ENCODE measurements around the gene METTL25.

The METTL25 gene, protein sequence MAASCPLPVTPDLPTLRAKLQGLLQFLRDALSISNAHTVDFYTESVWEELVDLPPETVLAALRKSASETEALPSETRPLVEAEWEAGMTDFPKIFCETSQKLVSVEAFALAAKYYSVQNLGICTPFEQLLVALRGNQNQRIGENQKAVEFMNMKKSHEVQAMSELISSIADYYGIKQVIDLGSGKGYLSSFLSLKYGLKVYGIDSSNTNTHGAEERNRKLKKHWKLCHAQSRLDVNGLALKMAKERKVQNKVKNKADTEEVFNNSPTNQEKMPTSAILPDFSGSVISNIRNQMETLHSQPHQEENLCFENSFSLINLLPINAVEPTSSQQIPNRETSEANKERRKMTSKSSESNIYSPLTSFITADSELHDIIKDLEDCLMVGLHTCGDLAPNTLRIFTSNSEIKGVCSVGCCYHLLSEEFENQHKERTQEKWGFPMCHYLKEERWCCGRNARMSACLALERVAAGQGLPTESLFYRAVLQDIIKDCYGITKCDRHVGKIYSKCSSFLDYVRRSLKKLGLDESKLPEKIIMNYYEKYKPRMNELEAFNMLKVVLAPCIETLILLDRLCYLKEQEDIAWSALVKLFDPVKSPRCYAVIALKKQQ

GRCh38 chr12:82358200-82359114 lies at the start of gene METTL25, which contains the start of gene CCDC59:
Gene METTL25, plus strand, starts transcription at chr12:82358529. Its CDS starts 37 bp downstream, at chr12:82358566.
Gene CCDC59, minus strand, starts transcription at chr12:82358387. Its CDS starts 11 bp downstream, at chr12:82358376.
- DNase-seq = peak; percentile 98

GRCh38 chr12:82314406-82314892 lies 43.9 kb upstream of the METTL25 start:
- DNase-seq = no peak

DNA sequence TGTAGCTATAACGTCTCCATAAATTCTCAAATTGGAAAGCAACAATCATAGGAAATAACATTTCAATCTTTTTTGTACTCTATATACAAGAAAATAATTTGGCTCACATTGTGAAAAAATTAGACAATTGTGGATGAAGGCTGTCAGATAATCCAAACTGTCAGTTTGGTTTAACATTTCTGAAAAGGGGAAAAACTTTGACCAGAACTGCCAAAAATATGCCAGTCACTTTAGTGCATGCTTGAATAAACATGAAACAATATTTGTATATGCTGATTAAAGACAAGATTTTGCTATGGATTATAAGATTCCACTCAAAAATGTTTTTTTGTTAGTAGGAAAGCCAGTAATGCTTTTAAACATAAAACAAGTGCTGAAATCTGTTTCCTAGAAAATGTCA lies 39.1 kb upstream of the METTL25 start:
- DNase-seq = no peak

DNA sequence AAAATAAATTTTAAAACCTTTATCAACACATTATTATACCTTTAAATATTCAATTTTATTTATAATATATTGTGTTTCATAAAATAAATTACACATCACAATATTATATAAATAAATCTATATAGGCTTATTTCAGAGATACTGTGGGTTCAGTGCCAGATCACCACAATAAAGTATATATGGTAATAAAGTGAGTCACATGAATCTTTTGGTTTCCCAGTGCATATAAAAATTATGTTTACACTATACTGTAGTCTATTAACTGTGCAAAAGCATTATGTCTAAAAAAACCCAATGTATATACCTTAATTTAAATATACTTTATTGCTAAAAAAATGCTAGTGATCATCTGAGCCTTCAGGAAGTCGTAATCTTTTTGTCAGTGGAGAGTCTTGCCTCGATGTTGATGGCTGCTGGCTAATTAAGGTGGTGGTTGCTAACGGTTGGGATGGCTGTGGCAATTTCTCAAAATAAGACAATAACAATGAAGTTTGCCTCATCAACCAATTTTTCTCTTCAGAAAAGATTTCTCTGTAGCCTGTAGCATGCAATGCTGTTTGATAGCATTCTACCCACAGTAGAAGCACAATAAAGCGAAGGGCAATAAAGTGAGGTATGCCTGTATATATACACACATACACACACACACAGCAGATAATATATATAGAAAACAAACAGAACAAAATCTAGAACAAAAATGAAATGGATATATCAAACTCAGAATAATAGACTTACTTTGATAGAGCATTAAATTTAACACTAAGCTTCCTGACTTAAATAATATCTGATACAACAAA lies 32.6 kb upstream of the METTL25 start:
- DNase-seq = no peak

DNA sequence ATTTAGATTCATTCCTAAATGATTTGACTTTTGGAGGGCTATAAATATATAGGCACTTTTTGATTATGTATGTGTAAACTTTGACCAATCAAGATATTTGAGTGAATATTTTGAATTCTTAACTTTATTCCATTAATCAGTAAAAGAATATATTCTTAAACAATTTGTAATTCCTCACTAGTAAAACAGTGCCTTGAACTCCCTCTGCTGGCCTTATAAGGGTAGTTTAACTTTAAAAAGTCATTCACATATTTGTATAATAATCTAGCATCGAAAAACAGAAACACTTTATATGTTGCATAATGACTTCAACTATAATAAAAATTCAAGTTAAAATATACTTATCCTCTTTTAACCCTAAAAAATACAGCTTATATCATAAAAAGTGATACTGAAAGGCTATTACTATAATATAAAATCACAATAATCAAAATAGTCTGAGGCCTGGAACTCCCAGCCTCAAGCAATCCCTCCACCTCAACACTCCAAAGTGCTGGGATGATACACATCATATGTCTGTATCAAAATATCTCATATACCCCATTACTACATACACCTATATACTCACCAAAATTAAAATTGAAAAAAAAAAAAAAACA lies 31.3 kb upstream of the METTL25 start:
- peak; percentile 14 for DNase-seq

- no peak for DNase-seq
These were observed 30.5 kb upstream of the METTL25 start for GRCh38 chr12:82327861-82328260.

GRCh38 chr12:82329508-82329907 lies 28.8 kb upstream of the METTL25 start:
- DNase-seq = no peak

GRCh38 chr12:82350161-82350560 lies 8.2 kb upstream of the METTL25 start:
- no peak for DNase-seq

- DNase-seq = no peak
These were observed 6.9 kb upstream of the METTL25 start for GRCh38 chr12:82351390-82351789.

- DNase-seq = no peak
These were observed 989 bp upstream of the METTL25 start for GRCh38 chr12:82357340-82357739.

DNA sequence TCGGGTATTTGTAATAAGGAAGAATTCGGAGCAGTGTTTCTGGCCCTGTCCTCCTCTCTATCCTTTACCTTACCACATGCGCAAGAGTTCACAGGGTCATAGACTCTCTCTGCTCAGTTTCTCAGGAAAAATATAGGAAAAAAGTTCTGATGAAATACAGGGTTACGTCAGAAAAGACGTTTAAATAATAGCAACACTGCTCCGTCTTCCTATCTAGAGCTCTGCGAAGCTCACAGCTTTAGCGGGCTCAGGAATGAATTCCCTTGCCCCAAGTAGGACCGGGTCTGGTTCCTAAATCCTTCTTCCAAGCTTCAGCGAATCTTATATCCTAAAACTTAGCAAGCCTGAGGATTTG lies 507 bp upstream of the METTL25 start:
- no peak for DNase-seq

- no peak for DNase-seq
These were observed 768 bp downstream of the METTL25 start for GRCh38 chr12:82359115-82359478.

DNA sequence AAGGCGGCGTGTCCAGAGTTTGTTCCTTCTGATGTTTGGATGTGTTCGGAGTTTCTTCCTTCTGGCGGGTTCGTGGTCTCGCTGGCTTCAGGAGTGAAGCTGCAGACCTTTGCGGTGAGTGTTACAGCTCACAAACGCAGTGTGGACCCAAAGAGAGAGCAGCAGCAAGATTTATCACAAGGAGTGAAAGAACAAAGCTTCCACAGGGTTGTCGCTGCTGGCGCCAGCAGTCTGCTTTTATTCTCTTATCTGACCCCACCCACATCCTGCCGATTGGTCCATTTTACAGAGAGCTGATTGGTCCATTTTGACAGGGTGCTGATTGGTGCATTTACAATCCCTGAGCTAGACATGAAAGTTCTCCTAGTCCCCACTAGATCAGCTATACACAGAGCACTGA lies 2.5 kb downstream of the METTL25 start:
- peak; percentile 5 for DNase-seq

DNA sequence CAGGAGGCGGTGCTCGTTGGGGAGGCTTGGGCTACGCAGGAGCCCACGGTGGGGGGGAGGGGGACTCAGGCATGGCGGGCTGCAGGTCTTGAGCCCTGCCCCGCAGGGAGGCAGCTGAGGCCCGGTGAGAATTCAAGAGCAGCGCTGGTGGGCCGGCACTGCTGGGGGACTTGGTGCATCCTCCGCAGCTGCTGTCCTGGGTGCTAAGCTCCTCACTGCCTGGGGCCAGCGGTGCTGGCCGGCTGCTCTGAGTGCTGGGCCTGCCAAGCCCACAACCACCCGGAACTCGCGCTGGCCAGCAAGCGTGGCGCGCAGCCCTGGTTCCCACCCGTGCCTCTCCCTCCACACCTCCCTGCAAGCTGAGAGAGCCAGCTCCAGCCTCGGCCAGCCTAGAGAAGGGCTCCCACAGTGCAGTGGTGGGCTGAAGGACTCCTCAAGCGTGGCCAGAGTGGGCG lies 3.2 kb downstream of the METTL25 start:
- no peak for DNase-seq

DNA sequence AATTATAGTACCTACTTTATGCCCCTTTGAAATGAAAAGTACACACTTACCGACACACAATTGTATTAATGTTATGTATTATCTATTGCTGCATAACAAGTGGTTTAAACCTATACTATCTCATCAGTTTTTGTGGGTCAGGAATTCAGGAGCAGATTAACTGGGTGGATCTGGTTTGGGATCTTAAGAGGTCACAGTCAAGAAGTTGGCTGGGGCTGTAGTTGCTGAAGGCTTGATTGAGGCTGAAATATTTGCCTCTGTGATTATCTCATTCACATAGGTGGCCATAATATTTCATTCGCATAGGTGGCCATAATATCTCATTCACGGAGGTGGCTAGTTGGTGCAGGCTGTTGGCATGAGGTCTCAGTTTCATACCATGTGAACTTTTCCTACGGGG lies 5.7 kb downstream of the METTL25 start:
- no peak for DNase-seq

DNA sequence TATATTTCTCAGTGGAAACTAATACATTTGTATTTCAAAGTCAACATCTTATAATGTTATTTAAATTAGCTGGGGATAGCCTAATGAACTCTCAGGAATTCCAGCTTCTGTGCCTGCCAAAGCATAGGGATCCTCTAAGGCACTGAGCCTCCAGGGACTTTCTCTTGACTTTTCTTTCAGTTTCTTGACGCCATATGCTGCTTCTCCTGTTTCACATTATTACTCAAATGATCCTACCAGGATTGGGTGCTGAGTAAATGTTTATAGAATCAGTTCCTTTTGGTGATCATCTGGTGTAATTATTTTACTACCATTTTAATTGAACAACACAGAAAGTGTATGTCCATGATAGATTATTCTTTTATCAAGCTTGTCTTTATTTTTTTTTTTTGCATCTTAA lies 7.9 kb downstream of the METTL25 start:
- no peak for DNase-seq

GRCh38 chr12:82375201-82375600 lies 16.9 kb downstream of the METTL25 start:
- no peak for DNase-seq

DNA sequence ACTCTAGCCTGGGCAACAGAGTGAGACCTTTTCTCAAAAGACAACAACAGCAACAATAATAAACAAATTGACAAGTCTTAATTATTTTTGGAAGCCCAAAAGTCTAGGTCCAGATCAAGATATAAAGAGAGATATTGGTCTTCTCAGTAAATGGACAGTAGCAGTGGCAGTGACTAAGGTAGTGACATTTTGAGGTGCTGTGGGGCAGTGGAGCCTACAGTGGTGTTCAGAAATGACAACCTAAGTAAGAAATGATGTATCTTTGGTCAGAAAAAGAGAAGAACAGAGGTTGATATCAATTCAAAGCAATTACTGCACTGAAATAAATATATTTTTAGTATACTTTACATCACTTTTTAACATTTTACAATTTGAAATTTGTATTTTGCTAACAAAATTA lies 20.7 kb downstream of the METTL25 start:
- DNase-seq = no peak

- no peak for DNase-seq
These were observed 25.7 kb downstream of the METTL25 start for GRCh38 chr12:82383930-82384552.

DNA sequence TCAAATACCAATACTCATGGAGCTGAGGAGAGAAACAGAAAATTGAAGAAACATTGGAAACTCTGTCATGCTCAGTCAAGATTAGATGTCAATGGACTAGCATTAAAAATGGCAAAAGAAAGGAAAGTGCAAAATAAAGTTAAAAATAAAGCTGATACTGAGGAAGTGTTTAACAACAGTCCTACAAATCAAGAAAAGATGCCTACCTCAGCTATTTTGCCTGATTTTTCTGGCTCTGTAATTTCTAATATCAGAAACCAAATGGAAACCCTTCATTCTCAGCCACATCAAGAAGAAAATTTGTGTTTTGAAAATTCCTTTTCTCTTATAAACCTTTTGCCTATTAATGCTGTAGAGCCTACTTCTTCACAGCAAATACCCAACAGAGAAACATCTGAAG lies 40.5 kb downstream of the METTL25 start:
- no peak for DNase-seq

DNA sequence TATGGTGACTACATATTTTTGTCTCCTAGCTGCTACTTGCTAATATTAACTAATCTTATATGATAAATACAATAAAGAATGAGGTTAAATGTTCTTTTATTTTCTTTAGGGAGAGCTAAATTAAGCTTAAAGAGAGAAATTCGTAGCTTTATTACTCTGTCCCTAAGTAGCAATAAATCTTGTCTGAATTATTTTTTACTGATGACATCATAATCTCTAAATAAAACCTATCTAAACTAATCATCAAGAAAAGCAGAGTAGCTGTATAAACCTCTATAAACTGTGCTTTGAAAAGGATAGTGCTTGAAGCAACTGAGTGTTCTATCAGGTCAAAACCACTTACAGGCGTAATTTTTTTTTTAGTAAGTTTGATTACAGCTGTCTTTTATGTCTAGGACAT lies 42.5 kb downstream of the METTL25 start:
- no peak for DNase-seq

DNA sequence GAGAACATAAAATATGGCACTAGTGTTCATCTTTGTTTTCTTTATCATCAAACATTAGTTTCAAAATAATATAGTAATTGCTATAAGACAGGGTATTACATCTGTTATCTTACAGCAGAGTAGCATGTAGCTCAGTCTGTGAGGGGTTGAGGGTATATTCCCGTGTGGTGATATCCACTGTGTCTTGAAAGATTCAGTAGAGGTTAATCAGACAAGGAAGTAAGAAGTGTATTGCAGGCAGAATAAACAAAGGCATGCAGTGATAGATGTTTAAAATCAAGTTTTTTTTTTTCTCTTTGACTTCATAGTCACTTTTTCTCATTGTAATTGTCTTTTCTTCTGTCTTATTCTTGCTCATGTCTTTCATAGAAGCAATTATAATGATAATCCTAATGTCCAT lies 48.3 kb downstream of the METTL25 start:
- DNase-seq = no peak

All from CD4-positive, alpha-beta T cell treated with Interleukin-17A for 1 hour (primary cell).